ENCODE measurements around the gene DOCK1. TPM values are rescaled to one million over a fixed set of nuclear protein-coding genes. Genes with fewer than 3 reads are reported as not detected.
"Not testable (repeated sequence)": the region's sequence is repeated elsewhere in the genome, so short reads cannot be mapped to it uniquely, and the experiment has no call there.

DOCK1 gene
- total RNA-seq, 1 donor from 2014 or later: 57.8 TPM

DNA sequence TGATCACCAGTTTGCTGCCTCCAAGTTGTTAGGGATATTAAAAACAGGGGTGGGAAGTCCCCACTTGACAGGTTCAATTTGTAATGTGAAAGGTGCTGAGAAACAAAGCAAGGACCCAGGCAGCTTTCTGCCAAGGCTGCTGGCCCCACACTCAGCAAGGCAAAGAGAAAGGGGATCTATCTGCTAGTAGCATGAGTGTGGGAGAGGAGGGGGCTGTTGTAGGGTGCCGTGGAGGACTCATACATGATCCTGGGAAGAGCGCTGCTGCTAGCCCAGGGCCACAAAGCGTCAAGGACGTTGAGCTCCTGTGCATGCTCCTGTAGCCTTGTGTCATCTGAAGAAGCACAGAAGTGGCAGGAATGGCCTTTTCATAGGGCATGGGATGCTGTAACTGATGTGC, 387.7 kb downstream of the DOCK1 start:
- DNase-seq (ENCODE audit: low spot score): no peak

DNA sequence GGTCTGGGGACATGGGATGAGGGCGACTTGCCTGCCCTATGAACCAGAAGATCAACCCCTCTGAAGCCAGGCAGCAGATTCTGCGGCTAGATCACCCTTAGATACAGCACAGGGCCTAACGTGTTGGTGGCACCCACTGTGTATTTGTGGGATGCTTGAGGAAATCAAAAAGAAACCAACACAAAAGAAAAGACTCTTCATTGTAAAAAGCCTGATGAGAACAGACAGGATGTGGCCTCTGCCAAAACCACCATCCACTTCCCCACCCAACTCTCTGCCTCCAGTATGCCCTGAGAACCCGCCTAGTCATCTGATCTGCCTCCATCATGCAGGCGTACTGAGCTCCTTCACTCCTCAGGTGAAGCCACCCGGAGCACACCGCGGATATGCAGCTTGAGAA, 388.4 kb downstream of the DOCK1 start:
- TF ChIP-seq, protein P1, sequence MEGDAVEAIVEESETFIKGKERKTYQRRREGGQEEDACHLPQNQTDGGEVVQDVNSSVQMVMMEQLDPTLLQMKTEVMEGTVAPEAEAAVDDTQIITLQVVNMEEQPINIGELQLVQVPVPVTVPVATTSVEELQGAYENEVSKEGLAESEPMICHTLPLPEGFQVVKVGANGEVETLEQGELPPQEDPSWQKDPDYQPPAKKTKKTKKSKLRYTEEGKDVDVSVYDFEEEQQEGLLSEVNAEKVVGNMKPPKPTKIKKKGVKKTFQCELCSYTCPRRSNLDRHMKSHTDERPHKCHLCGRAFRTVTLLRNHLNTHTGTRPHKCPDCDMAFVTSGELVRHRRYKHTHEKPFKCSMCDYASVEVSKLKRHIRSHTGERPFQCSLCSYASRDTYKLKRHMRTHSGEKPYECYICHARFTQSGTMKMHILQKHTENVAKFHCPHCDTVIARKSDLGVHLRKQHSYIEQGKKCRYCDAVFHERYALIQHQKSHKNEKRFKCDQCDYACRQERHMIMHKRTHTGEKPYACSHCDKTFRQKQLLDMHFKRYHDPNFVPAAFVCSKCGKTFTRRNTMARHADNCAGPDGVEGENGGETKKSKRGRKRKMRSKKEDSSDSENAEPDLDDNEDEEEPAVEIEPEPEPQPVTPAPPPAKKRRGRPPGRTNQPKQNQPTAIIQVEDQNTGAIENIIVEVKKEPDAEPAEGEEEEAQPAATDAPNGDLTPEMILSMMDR (IDR thresholded peaks at IDR 0.05): no peak
- Mint-ChIP-seq H3K27ac (ENCODE audit: unreplicated experiment) (no peak overlapping the region), H3K9me3 (ENCODE audit: low read depth) (peaks cover 10% of the 10 kb centered on the region), H3K4me3 (ENCODE audit: unreplicated experiment) (no peak overlapping the region), H3K36me3 (ENCODE audit: low read depth) (peaks cover 5% of the 10 kb centered on the region), H3K27me3 (ENCODE audit: low read depth) (no peaks in the 10 kb centered on the region), H3K4me1 (ENCODE audit: low read depth) (no peaks in the 10 kb centered on the region)
- DNase-seq (ENCODE audit: low spot score): no peak

More for the DNA sequence above, 387.7 kb downstream of the DOCK1 start:
- Mint-ChIP-seq H3K27ac (ENCODE audit: unreplicated experiment) (no peak overlapping the region), H3K9me3 (ENCODE audit: low read depth) (peaks cover 15% of the 10 kb centered on the region), H3K36me3 (ENCODE audit: low read depth) (peaks cover 9% of the 10 kb centered on the region), H3K4me3 (ENCODE audit: unreplicated experiment) (no peak overlapping the region), H3K27me3 (ENCODE audit: low read depth) (no peaks in the 10 kb centered on the region), H3K4me1 (ENCODE audit: low read depth) (no peaks in the 10 kb centered on the region)
- TF ChIP-seq, protein P1 (IDR thresholded peaks at IDR 0.05): no peak

DNA sequence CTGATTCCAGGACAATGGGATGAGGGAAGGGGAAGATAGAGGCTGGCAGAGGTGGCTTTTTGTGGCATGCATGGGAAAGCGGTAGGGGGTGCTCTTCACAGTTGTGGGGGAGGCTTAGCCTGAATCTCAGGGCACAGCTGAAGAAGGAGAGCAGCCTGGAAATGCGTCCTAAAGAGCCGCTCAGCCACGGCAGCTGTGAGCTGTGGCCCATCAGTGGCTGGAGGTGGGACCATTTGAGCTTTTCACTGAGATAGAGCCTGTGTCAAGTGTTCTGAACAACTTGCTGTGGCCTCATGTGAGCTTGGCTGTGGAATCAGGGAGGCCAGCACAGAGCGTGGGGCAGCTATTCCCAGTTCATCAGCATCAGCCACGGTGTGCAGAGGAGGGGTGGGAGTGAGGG, 391.5 kb downstream of the DOCK1 start:
- Mint-ChIP-seq H3K4me1 (ENCODE audit: low read depth) (no peaks in the 10 kb centered on the region), H3K27ac (ENCODE audit: unreplicated experiment) (no peak overlapping the region), H3K36me3 (ENCODE audit: low read depth) (peaks cover 2% of the 10 kb centered on the region), H3K9me3 (ENCODE audit: low read depth) (no peaks in the 10 kb centered on the region), H3K4me3 (ENCODE audit: unreplicated experiment) (no peak overlapping the region), H3K27me3 (ENCODE audit: low read depth) (no peaks in the 10 kb centered on the region)
- DNase-seq (ENCODE audit: low spot score): no peak
- TF ChIP-seq, protein P1 (IDR thresholded peaks at IDR 0.05): no peak

DNA sequence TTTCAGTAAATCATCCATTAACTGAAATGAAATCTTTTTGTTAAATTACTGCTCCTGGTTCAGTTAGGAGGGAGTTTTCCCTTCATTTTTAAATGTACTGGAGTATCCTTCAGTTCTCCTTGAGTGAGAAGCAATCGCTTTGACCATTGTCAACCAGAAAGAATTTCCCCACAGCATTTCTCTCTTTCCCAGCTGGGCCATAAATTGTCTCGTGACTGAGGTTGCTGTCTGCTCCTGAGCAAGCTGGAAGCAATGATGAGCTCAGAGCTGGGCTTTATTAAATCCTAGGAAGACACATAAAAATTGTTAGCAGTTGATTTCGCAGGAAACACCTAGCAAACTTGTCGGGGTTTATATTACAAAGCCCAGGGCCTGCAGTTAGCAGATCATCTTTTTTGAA, 393.2 kb downstream of the DOCK1 start:
- Mint-ChIP-seq H3K4me3 (ENCODE audit: unreplicated experiment) (no peak overlapping the region), H3K27ac (ENCODE audit: unreplicated experiment) (no peak overlapping the region), H3K27me3 (ENCODE audit: low read depth) (no peaks in the 10 kb centered on the region), H3K4me1 (ENCODE audit: low read depth) (no peaks in the 10 kb centered on the region), H3K9me3 (ENCODE audit: low read depth) (no peaks in the 10 kb centered on the region), H3K36me3 (ENCODE audit: low read depth) (peaks cover 1% of the 10 kb centered on the region)
- no peak for DNase-seq (ENCODE audit: low spot score)
- TF ChIP-seq, protein P1 (IDR thresholded peaks at IDR 0.05): no peak

DNA sequence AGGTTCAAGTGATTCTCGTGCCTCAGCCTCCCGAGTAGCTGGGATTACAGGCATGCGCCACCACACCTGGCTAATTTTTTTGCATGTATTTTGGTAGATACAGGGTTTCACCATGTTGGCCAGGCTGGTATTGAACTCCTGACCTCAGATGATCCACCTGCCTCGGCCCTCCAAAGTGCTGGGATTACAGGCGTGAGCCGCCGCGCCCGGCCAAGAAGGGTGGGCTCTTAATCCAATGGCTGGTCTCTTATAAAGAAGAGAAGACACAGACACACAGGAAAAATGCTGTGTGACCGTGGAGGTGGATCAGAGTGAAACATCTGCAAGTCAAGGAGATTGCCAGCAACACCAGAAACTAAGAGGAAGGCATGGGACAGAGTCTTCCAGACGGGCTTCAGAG, 394.0 kb downstream of the DOCK1 start:
- H3K36me3 Mint-ChIP-seq (ENCODE audit: low read depth); H3K4me3 Mint-ChIP-seq (ENCODE audit: unreplicated experiment); H3K4me1 Mint-ChIP-seq (ENCODE audit: low read depth); H3K27me3 Mint-ChIP-seq (ENCODE audit: low read depth); H3K9me3 Mint-ChIP-seq (ENCODE audit: low read depth); H3K27ac Mint-ChIP-seq (ENCODE audit: unreplicated experiment); DNase-seq (ENCODE audit: low spot score): not testable (repeated sequence)

DNA sequence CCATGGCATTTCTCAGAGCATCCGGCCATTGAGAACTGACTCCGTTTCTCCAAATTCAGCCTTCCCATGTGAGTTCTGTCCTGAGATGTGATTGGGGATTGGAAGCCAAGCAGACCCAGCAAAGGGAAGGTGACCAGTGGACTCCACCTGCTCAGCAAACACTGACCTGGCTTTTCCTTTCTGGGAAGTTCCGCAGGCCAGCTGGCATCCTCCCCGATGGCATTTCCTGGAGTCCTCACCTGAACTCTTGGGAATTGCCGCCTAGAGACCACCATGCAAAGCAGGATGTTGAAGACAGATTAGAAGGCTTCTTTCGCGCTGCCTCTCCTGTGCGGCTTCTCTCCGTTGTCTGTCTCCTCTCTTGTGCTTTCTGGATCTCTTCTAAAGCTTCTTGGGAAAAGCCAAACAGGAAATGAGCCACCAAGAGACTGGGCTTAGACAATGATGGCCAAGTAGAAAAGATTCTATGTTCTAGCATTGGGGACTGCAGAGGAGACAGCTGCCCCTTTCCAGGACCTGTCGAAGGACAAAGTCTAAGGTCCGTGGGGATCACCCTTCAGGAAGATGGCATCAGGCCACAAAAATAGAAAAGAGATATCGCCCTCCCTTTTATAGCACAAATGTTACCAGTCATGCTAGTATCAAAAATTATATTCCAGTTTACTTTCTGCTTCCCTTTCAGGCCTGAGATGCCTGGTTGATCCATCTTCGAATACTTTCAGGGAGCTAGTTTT, 394.9 kb downstream of the DOCK1 start:
- H3K4me3 Mint-ChIP-seq (ENCODE audit: unreplicated experiment): no peak overlapping the region
- no peaks in the 10 kb centered on the region for H3K9me3 Mint-ChIP-seq (ENCODE audit: low read depth)
- no peaks in the 10 kb centered on the region for H3K27me3 Mint-ChIP-seq (ENCODE audit: low read depth)
- no peaks in the 10 kb centered on the region for H3K36me3 Mint-ChIP-seq (ENCODE audit: low read depth)
- H3K4me1 Mint-ChIP-seq (ENCODE audit: low read depth): no peaks in the 10 kb centered on the region
- H3K27ac Mint-ChIP-seq (ENCODE audit: unreplicated experiment): no peak overlapping the region
- TF ChIP-seq, protein P1 (IDR thresholded peaks at IDR 0.05): no peak
- no peak for DNase-seq (ENCODE audit: low spot score)
